ENCODE measurements around the gene PDE1A. TPM values are rescaled to one million over a fixed set of nuclear protein-coding genes. Genes with fewer than 3 reads are reported as not detected.

Gene PDE1A
- total RNA-seq, 2 donors from 2014 or later, result 0.31 TPM; not detected in 1

GRCh38 chr2:182228741-182229140 lies 198.1 kb downstream of the PDE1A start:
- H3K4me1 Mint-ChIP-seq, result no peaks in the 10 kb centered on the region
- H3K4me3 ChIP-seq (ENCODE audit: low read length), result no peak overlapping the region
- DNase-seq, result no peak

GRCh38 chr2:182228073-182228473 lies 198.8 kb downstream of the PDE1A start:
- Histone ChIP-seq H3K27ac (ENCODE audit: low read depth, low read length) (no peak overlapping the region), H3K9ac (ENCODE audit: extremely low read depth, low read length, poor library complexity, severe bottlenecking) (no peak overlapping the region), H3K4me3 (ENCODE audit: low read length) (no peak overlapping the region), H3K27me3 (ENCODE audit: control insufficient read depth, insufficient read depth, low read length, poor library complexity, severe bottlenecking) (no peaks in the 10 kb centered on the region), H3K9me3 (ENCODE audit: control insufficient read depth, low read length) (no peaks in the 10 kb centered on the region), H3K4me1 (ENCODE audit: control insufficient read depth, insufficient read depth, low read length) (no peaks in the 10 kb centered on the region), H3K36me3 (ENCODE audit: control insufficient read depth, insufficient read depth, low read length) (no peaks in the 10 kb centered on the region)
- no peaks in the 10 kb centered on the region for H3K9me3 Mint-ChIP-seq
- H3K4me3 Mint-ChIP-seq, result no peak overlapping the region
- WGBS, 2 experiments (ENCODE audit: insufficient coverage in 1 of 2, insufficient read length in 1 of 2), result 43 to 45% methylated on average over 2 of the region's 2 CpGs
- no peaks in the 10 kb centered on the region for H3K36me3 Mint-ChIP-seq (ENCODE audit: low read depth)
- no peak for TF ChIP-seq CTCF (conservative IDR thresholded peaks at IDR 0.05)
- no peaks in the 10 kb centered on the region for H3K4me1 Mint-ChIP-seq
- no peak overlapping the region for H3K27ac Mint-ChIP-seq
- H3K27me3 Mint-ChIP-seq (ENCODE audit: insufficient read depth), result no peaks in the 10 kb centered on the region
- DNase-seq, result no peak

More at GRCh38 chr2:182228741-182229140, 198.1 kb downstream of the PDE1A start:
- 90 to 100% methylated on average over 1 to 2 of the region's 2 CpGs for WGBS, 2 experiments (ENCODE audit: insufficient coverage in 1 of 2, insufficient read length in 1 of 2)
- Mint-ChIP-seq H3K36me3 (ENCODE audit: low read depth) (no peaks in the 10 kb centered on the region), H3K27ac (no peak overlapping the region), H3K27me3 (ENCODE audit: insufficient read depth) (no peaks in the 10 kb centered on the region), H3K9me3 (no peaks in the 10 kb centered on the region), H3K4me3 (no peak overlapping the region)
- Histone ChIP-seq H3K27ac (ENCODE audit: low read depth, low read length) (no peak overlapping the region), H3K27me3 (ENCODE audit: control insufficient read depth, insufficient read depth, low read length, poor library complexity, severe bottlenecking) (no peaks in the 10 kb centered on the region), H3K4me1 (ENCODE audit: control insufficient read depth, insufficient read depth, low read length) (no peaks in the 10 kb centered on the region), H3K9ac (ENCODE audit: extremely low read depth, low read length, poor library complexity, severe bottlenecking) (no peak overlapping the region), H3K36me3 (ENCODE audit: control insufficient read depth, insufficient read depth, low read length) (no peaks in the 10 kb centered on the region), H3K9me3 (ENCODE audit: control insufficient read depth, low read length) (no peaks in the 10 kb centered on the region)
- no peak for TF ChIP-seq CTCF (conservative IDR thresholded peaks at IDR 0.05)

GRCh38 chr2:182226807-182227206 lies 200.0 kb downstream of the PDE1A start:
- Mint-ChIP-seq H3K4me3 (no peak overlapping the region), H3K36me3 (ENCODE audit: low read depth) (no peaks in the 10 kb centered on the region), H3K4me1 (no peaks in the 10 kb centered on the region), H3K27me3 (ENCODE audit: insufficient read depth) (no peaks in the 10 kb centered on the region), H3K9me3 (no peaks in the 10 kb centered on the region), H3K27ac (no peak overlapping the region)
- DNase-seq, result no peak
- 91% methylated on average over 4 of the region's 4 CpGs; no CpG with 5 or more reads in 1 of the 2 experiments for WGBS, 2 experiments (ENCODE audit: insufficient coverage in 1 of 2, insufficient read length in 1 of 2)
- TF ChIP-seq CTCF (conservative IDR thresholded peaks at IDR 0.05), result no peak
- no peaks in the 10 kb centered on the region for H3K36me3 ChIP-seq (ENCODE audit: control insufficient read depth, insufficient read depth, low read length)
- no peak overlapping the region for H3K4me3 ChIP-seq (ENCODE audit: low read length)
- H3K9me3 ChIP-seq (ENCODE audit: control insufficient read depth, low read length), result no peaks in the 10 kb centered on the region
- no peaks in the 10 kb centered on the region for H3K4me1 ChIP-seq (ENCODE audit: control insufficient read depth, insufficient read depth, low read length)
- no peak overlapping the region for H3K27ac ChIP-seq (ENCODE audit: low read depth, low read length)
- no peaks in the 10 kb centered on the region for H3K27me3 ChIP-seq (ENCODE audit: control insufficient read depth, insufficient read depth, low read length, poor library complexity, severe bottlenecking)
- H3K9ac ChIP-seq (ENCODE audit: extremely low read depth, low read length, poor library complexity, severe bottlenecking), result no peak overlapping the region
